B cell (primary cell): ENCODE measurements around the gene TOR1A.

ENCODE experiments used
- CTCF ChIP-seq: fragments of 200-600 bp; IDR thresholded peaks from one replicate; pipeline ENCODE4 v1.8.0; 2022; ENCODE audit warnings: antibody characterized with exemption, mild to moderate bottlenecking
- EZH2 ChIP-seq: IDR thresholded peaks from 2 replicates; pipeline ENCODE4 v1.6.1; 2012; ENCODE audit warnings: borderline replicate concordance, low read depth, mild to moderate bottlenecking, moderate library complexity, low read length; ENCODE audit not compliant: insufficient read depth, poor library complexity, severe bottlenecking

- no peak for TF ChIP-seq CTCF
- TF ChIP-seq EZH2 = no peak
Observed at GRCh38 chr9:129762985-129763926, 60.7 kb downstream of the TOR1A start.
